Measurements from ENCODE around the gene TLE5. TPM values are rescaled to one million over a fixed set of nuclear protein-coding genes. Genes with fewer than 3 reads are reported as not detected.

TLE5 gene
- total and polyA plus RNA-seq, 9 of the 15 experiments (the other 6 are each of a cell fraction or from before 2014, with no cell fraction given) = 2.0 to 347 (median 235) TPM

- TF ChIP-seq, protein P1, sequence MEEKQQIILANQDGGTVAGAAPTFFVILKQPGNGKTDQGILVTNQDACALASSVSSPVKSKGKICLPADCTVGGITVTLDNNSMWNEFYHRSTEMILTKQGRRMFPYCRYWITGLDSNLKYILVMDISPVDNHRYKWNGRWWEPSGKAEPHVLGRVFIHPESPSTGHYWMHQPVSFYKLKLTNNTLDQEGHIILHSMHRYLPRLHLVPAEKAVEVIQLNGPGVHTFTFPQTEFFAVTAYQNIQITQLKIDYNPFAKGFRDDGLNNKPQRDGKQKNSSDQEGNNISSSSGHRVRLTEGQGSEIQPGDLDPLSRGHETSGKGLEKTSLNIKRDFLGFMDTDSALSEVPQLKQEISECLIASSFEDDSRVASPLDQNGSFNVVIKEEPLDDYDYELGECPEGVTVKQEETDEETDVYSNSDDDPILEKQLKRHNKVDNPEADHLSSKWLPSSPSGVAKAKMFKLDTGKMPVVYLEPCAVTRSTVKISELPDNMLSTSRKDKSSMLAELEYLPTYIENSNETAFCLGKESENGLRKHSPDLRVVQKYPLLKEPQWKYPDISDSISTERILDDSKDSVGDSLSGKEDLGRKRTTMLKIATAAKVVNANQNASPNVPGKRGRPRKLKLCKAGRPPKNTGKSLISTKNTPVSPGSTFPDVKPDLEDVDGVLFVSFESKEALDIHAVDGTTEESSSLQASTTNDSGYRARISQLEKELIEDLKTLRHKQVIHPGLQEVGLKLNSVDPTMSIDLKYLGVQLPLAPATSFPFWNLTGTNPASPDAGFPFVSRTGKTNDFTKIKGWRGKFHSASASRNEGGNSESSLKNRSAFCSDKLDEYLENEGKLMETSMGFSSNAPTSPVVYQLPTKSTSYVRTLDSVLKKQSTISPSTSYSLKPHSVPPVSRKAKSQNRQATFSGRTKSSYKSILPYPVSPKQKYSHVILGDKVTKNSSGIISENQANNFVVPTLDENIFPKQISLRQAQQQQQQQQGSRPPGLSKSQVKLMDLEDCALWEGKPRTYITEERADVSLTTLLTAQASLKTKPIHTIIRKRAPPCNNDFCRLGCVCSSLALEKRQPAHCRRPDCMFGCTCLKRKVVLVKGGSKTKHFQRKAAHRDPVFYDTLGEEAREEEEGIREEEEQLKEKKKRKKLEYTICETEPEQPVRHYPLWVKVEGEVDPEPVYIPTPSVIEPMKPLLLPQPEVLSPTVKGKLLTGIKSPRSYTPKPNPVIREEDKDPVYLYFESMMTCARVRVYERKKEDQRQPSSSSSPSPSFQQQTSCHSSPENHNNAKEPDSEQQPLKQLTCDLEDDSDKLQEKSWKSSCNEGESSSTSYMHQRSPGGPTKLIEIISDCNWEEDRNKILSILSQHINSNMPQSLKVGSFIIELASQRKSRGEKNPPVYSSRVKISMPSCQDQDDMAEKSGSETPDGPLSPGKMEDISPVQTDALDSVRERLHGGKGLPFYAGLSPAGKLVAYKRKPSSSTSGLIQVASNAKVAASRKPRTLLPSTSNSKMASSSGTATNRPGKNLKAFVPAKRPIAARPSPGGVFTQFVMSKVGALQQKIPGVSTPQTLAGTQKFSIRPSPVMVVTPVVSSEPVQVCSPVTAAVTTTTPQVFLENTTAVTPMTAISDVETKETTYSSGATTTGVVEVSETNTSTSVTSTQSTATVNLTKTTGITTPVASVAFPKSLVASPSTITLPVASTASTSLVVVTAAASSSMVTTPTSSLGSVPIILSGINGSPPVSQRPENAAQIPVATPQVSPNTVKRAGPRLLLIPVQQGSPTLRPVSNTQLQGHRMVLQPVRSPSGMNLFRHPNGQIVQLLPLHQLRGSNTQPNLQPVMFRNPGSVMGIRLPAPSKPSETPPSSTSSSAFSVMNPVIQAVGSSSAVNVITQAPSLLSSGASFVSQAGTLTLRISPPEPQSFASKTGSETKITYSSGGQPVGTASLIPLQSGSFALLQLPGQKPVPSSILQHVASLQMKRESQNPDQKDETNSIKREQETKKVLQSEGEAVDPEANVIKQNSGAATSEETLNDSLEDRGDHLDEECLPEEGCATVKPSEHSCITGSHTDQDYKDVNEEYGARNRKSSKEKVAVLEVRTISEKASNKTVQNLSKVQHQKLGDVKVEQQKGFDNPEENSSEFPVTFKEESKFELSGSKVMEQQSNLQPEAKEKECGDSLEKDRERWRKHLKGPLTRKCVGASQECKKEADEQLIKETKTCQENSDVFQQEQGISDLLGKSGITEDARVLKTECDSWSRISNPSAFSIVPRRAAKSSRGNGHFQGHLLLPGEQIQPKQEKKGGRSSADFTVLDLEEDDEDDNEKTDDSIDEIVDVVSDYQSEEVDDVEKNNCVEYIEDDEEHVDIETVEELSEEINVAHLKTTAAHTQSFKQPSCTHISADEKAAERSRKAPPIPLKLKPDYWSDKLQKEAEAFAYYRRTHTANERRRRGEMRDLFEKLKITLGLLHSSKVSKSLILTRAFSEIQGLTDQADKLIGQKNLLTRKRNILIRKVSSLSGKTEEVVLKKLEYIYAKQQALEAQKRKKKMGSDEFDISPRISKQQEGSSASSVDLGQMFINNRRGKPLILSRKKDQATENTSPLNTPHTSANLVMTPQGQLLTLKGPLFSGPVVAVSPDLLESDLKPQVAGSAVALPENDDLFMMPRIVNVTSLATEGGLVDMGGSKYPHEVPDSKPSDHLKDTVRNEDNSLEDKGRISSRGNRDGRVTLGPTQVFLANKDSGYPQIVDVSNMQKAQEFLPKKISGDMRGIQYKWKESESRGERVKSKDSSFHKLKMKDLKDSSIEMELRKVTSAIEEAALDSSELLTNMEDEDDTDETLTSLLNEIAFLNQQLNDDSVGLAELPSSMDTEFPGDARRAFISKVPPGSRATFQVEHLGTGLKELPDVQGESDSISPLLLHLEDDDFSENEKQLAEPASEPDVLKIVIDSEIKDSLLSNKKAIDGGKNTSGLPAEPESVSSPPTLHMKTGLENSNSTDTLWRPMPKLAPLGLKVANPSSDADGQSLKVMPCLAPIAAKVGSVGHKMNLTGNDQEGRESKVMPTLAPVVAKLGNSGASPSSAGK (IDR thresholded peaks at IDR 0.05) = 0 out of 2 replicates have a peak, but pooled peaks have one; percentile 16
- no peak for TF ChIP-seq TAF1 (IDR thresholded peaks at IDR 0.05; ENCODE audit: control insufficient read depth, extremely low read depth, insufficient read depth, low read length, severe bottlenecking)
- 0 out of 2 replicates have a peak, but pooled peaks have one; percentile 14 for TF ChIP-seq JUND (IDR thresholded peaks at IDR 0.05; ENCODE audit: borderline replicate concordance, low read depth, low read length)
- 0 out of 3 replicates have a peak, but pooled peaks have one; percentile 12 for TF ChIP-seq JUND (tag; IDR thresholded peaks at IDR 0.05; ENCODE audit: borderline replicate concordance, low read depth, low read length)
- TF ChIP-seq, protein P2, sequence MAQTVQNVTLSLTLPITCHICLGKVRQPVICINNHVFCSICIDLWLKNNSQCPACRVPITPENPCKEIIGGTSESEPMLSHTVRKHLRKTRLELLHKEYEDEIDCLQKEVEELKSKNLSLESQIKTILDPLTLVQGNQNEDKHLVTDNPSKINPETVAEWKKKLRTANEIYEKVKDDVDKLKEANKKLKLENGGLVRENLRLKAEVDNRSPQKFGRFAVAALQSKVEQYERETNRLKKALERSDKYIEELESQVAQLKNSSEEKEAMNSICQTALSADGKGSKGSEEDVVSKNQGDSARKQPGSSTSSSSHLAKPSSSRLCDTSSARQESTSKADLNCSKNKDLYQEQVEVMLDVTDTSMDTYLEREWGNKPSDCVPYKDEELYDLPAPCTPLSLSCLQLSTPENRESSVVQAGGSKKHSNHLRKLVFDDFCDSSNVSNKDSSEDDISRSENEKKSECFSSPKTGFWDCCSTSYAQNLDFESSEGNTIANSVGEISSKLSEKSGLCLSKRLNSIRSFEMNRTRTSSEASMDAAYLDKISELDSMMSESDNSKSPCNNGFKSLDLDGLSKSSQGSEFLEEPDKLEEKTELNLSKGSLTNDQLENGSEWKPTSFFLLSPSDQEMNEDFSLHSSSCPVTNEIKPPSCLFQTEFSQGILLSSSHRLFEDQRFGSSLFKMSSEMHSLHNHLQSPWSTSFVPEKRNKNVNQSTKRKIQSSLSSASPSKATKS (CRISPR knock-in tag; IDR thresholded peaks at IDR 0.05) = no peak
- peak; percentile 62 for TF ChIP-seq FOS (IDR thresholded peaks at IDR 0.05; ENCODE audit: extremely low read depth, insufficient read length)
- TF ChIP-seq ZFP36 (IDR thresholded peaks at IDR 0.05; ENCODE audit: low read depth, low read length, partially characterized antibody) = no peak
- no peak for TF ChIP-seq ZBTB17 (CRISPR knock-in tag; IDR thresholded peaks at IDR 0.05)
- TF ChIP-seq CAMTA2 (CRISPR knock-in tag; conservative IDR thresholded peaks at IDR 0.05) = no peak
- TF ChIP-seq SMARCA5 (IDR thresholded peaks at IDR 0.05) = peak; percentile 88
- TF ChIP-seq MXI1 (IDR thresholded peaks at IDR 0.05; ENCODE audit: low read depth, low read length) = peak; percentile 91
- TF ChIP-seq CBX3 (IDR thresholded peaks at IDR 0.05; ENCODE audit: borderline replicate concordance in 1 of 2, low read length in 2 of 2) = 0 out of 3 replicates have a peak, but pooled peaks of 1 of the 2 experiments have one; percentile 22
Measured at GRCh38 chr19:3073159-3073563, 10.9 kb upstream of the TLE5 start (continued).

Measured in K562 (cell line).